K562 (cell line): Measurements from ENCODE around the gene XYLB. TPM values are rescaled to one million over a fixed set of nuclear protein-coding genes. Genes with fewer than 3 reads are reported as not detected.

ENCODE experiments used
- ARID2 ChIP-seq: fragments of 450-650 bp; IDR thresholded peaks from 2 replicates; pipeline ENCODE4 v1.6.1; 2017; ENCODE audit warnings: antibody characterized with exemption, mild to moderate bottlenecking
- CBFB ChIP-seq: sonication (generic); formaldehyde crosslinking; IDR thresholded peaks from 2 replicates; pipeline ENCODE4 v1.4.0; 2020; ENCODE audit warnings: mild to moderate bottlenecking, missing genetic modification reagents
- ETV5 ChIP-seq: sonication (generic); formaldehyde crosslinking; IDR thresholded peaks from 2 replicates; pipeline ENCODE4 v1.4.0; 2020; ENCODE audit warnings: low read depth, mild to moderate bottlenecking, missing genetic modification reagents
- HNRNPL ChIP-seq: fragments of 200-400 bp; formaldehyde crosslinking; IDR thresholded peaks from 2 replicates; pipeline ENCODE4 v1.6.1; 2017; ENCODE audit warnings: low read depth, mild to moderate bottlenecking, low read length
- MCM5 ChIP-seq: fragments of 450-650 bp; IDR thresholded peaks from 2 replicates; pipeline ENCODE4 v1.6.1; 2016; ENCODE audit warnings: low read depth
- NBN ChIP-seq: fragments of 450-650 bp; IDR thresholded peaks from 2 replicates; pipeline ENCODE4 v1.6.1; 2016; ENCODE audit warnings: low read depth, mild to moderate bottlenecking
- NFRKB ChIP-seq: fragments of 450-650 bp; IDR thresholded peaks from 2 replicates; pipeline ENCODE4 v1.6.1; 2016; ENCODE audit warnings: low read depth
- NR2C1 ChIP-seq, 2 experiments: fragments of 450-650 bp; IDR thresholded peaks; 2 replicates each; pipeline ENCODE4 v1.6.1; 2017; ENCODE audit warnings: mild to moderate bottlenecking in 2 of 2, antibody characterized with exemption in 1 of 2, inconsistent platforms in 1 of 2, missing compliant biosample characterization in 1 of 2, missing genetic modification characterization in 1 of 2
- NR2F6 ChIP-seq: fragments of 450-650 bp; formaldehyde crosslinking; IDR thresholded peaks from 2 replicates; pipeline ENCODE4 v1.4.0; 2020; ENCODE audit warnings: mild to moderate bottlenecking
- RBBP5 ChIP-seq: fragments of 200-600 bp; sonication (generic); IDR thresholded peaks from 2 replicates; pipeline ENCODE4 v1.6.1; 2012; ENCODE audit warnings: borderline replicate concordance, mild to moderate bottlenecking, low read length, control low read depth, inconsistent platforms; ENCODE audit not compliant: insufficient read depth, poor library complexity, severe bottlenecking
- SMAD1 ChIP-seq: fragments of 150-350 bp; IDR thresholded peaks from 2 replicates; pipeline ENCODE4 v1.6.1; 2014; ENCODE audit warnings: low read length, low read depth; ENCODE audit not compliant: partially characterized antibody
- SMARCB1 ChIP-seq: IDR thresholded peaks from 2 replicates; pipeline ENCODE4 v1.6.1; 2011; ENCODE audit warnings: improper control_type of control experiment, low read depth; ENCODE audit not compliant: insufficient read length
- SUPT5H ChIP-seq: fragments of 450-650 bp; IDR thresholded peaks from 2 replicates; pipeline ENCODE4 v1.6.1; 2016
- ZC3H8 ChIP-seq: fragments of 450-650 bp; IDR thresholded peaks from 2 replicates; pipeline ENCODE4 v1.6.1; 2017
- ZEB2 ChIP-seq: fragments of 450-650 bp; IDR thresholded peaks from 2 replicates; pipeline ENCODE4 v1.6.1; 2016
- ZNF143 ChIP-seq: sonication (generic); formaldehyde crosslinking; IDR thresholded peaks from 2 replicates; pipeline ENCODE4 v1.9.0; 2022; ENCODE audit warnings: mild to moderate bottlenecking, missing genetic modification reagents
- ZNF311 ChIP-seq: fragments of 250-450 bp; sonication (Bioruptor Pico); IDR thresholded peaks from 2 replicates; pipeline ENCODE4 v1.4.0; 2020; ENCODE audit warnings: mild to moderate bottlenecking, moderate library complexity
- ZNF77 ChIP-seq: fragments of 250-450 bp; sonication (Bioruptor Pico); IDR thresholded peaks from 2 replicates; pipeline ENCODE4 v1.5.0; 2020
- ZNF778 ChIP-seq: fragments of 450-650 bp; formaldehyde crosslinking; IDR thresholded peaks from 2 replicates; pipeline ENCODE4 v1.4.0; 2020; ENCODE audit warnings: mild to moderate bottlenecking, moderate library complexity
- polyA plus RNA-seq, 8 experiments: library from polyadenylated mRNA; depleted of rRNA in 4 of 8; stranded (reverse) in 5 of 8; unstranded in 3 of 8; fragments of >200 nt; fragmentation: Nextera tagmentation in 2 of 8; fragmentation: Illumina TruSeq in 1 of 8; extraction: Ambion mirVana in 2 of 8; extraction: Trizol in 1 of 8; gene quantifications; 2 replicates each; pipeline versions ENCODE4 v1.2.1 to v1.2.3, GENCODE V29; 2011 to 2014; ENCODE audit warnings: inconsistent platforms in 1 of 8, missing spikeins in 1 of 8
- total RNA-seq, 7 experiments: library from RNA; depleted of rRNA in 6 of 7; stranded (reverse); fragments of >200 nt in 6 of 7; fragmentation: Illumina TruSeq in 2 of 7; extraction: Trizol in 2 of 7; gene quantifications; 2 replicates each; pipeline versions ENCODE4 v1.2.1 to v1.2.3, GENCODE V29; 2011 to 2021; ENCODE audit warnings: low replicate concordance in 1 of 7
- TF ChIP-seq, protein P1 (sequence below), 2 experiments: fragments of 450-650 bp in 1 of 2; sonication (generic) in 1 of 2; formaldehyde crosslinking in 1 of 2; IDR thresholded peaks in 1 of 2; conservative IDR thresholded peaks in 1 of 2; 2 replicates each; pipeline versions ENCODE4 v1.6.1 to v1.8.1; 2016 to 2023; ENCODE audit warnings: mild to moderate bottlenecking in 2 of 2, moderate library complexity in 2 of 2, inconsistent platforms in 1 of 2, missing genetic modification reagents in 1 of 2
- TF ChIP-seq, protein P2 (sequence below): IDR thresholded peaks from 2 replicates; pipeline ENCODE4 v1.6.1; 2011; ENCODE audit warnings: borderline replicate concordance, low read depth, mild to moderate bottlenecking, moderate library complexity, low read length; ENCODE audit not compliant: insufficient read depth, poor library complexity, severe bottlenecking
- TF ChIP-seq, protein P3 (sequence below): fragments of 450-650 bp; IDR thresholded peaks from 2 replicates; pipeline ENCODE4 v1.6.1; 2017; ENCODE audit warnings: mild to moderate bottlenecking, moderate library complexity
- TF ChIP-seq, protein P4 (sequence below): fragments of 250-450 bp; sonication (Bioruptor Pico); IDR thresholded peaks from 2 replicates; pipeline ENCODE4 v1.4.0; 2020; ENCODE audit warnings: borderline replicate concordance

XYLB gene
- total and polyA plus RNA-seq, 9 of the 15 experiments (the other 6 are each of a cell fraction or from before 2014, with no cell fraction given) = 4.0 to 20.2 (median 13.2) TPM

DNA sequence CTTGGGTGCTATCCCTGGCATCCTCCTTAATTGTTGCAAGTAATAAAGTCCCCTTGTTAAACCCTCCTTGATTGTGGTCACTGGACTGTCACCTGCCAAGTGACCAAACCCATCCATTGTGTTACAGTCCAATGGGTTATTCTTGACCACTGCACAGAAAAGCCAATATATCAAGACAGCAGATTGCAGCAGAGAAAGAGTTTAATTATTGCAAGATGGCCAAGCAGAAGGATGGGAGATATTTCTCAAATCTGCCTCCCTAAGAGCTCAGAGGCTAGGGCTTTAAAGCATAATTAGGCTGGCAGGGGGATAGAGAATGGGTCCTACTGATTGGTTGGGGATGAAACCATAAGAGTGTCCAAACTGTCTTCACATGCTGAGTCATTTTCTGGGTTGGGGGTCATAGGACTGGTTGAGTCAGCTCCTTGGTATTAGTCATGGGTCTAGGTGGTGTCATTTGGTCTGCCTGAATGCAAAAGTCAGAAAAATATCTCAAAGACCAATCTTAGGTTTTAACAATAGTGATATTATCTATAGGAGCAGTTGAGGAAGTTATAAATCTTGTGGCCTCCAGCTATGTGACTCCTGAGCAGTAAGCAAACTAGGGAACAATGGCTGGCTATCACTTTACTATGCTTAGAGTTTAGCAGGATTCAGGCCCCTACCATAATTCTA is 19.1 kb upstream of the XYLB start (continued):
- TF ChIP-seq, protein P1, sequence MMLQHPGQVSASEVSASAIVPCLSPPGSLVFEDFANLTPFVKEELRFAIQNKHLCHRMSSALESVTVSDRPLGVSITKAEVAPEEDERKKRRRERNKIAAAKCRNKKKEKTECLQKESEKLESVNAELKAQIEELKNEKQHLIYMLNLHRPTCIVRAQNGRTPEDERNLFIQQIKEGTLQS (IDR thresholded peaks at IDR 0.05) = peak; percentile 97
- TF ChIP-seq, protein P1 (CRISPR knock-in tag; conservative IDR thresholded peaks at IDR 0.05) = no peak
- no peak for TF ChIP-seq ZNF77 (CRISPR knock-in tag)
- TF ChIP-seq NBN = no peak
- peak; percentile 57 for TF ChIP-seq ZEB2
- no peak for TF ChIP-seq SMARCB1
- TF ChIP-seq, protein P2, sequence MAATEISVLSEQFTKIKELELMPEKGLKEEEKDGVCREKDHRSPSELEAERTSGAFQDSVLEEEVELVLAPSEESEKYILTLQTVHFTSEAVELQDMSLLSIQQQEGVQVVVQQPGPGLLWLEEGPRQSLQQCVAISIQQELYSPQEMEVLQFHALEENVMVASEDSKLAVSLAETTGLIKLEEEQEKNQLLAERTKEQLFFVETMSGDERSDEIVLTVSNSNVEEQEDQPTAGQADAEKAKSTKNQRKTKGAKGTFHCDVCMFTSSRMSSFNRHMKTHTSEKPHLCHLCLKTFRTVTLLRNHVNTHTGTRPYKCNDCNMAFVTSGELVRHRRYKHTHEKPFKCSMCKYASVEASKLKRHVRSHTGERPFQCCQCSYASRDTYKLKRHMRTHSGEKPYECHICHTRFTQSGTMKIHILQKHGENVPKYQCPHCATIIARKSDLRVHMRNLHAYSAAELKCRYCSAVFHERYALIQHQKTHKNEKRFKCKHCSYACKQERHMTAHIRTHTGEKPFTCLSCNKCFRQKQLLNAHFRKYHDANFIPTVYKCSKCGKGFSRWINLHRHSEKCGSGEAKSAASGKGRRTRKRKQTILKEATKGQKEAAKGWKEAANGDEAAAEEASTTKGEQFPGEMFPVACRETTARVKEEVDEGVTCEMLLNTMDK = no peak
- no peak for TF ChIP-seq SMAD1
- no peak for TF ChIP-seq MCM5
- TF ChIP-seq HNRNPL = no peak
- TF ChIP-seq ARID2 = no peak
- no peak for TF ChIP-seq NR2F6 (CRISPR knock-in tag)
- no peak for TF ChIP-seq SUPT5H
- TF ChIP-seq, protein P3, sequence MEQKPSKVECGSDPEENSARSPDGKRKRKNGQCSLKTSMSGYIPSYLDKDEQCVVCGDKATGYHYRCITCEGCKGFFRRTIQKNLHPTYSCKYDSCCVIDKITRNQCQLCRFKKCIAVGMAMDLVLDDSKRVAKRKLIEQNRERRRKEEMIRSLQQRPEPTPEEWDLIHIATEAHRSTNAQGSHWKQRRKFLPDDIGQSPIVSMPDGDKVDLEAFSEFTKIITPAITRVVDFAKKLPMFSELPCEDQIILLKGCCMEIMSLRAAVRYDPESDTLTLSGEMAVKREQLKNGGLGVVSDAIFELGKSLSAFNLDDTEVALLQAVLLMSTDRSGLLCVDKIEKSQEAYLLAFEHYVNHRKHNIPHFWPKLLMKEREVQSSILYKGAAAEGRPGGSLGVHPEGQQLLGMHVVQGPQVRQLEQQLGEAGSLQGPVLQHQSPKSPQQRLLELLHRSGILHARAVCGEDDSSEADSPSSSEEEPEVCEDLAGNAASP = no peak
- TF ChIP-seq NFRKB = no peak
- TF ChIP-seq CBFB = no peak
- TF ChIP-seq RBBP5 = no peak
- no peak for TF ChIP-seq ZNF778 (CRISPR knock-in tag)
- TF ChIP-seq, protein P4, sequence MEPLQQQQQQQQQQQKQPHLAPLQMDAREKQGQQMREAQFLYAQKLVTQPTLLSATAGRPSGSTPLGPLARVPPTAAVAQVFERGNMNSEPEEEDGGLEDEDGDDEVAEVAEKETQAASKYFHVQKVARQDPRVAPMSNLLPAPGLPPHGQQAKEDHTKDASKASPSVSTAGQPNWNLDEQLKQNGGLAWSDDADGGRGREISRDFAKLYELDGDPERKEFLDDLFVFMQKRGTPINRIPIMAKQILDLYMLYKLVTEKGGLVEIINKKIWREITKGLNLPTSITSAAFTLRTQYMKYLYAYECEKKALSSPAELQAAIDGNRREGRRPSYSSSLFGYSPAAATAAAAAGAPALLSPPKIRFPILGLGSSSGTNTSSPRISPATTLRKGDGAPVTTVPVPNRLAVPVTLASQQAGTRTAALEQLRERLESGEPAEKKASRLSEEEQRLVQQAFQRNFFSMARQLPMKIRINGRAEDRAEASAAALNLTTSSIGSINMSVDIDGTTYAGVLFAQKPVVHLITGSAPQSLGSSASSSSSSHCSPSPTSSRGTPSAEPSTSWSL (CRISPR knock-in tag) = no peak
- TF ChIP-seq ZNF311 (CRISPR knock-in tag) = no peak
- TF ChIP-seq NR2C1 (IDR thresholded peaks at IDR 0.05) = peak; percentile 56; the same call in 1 of the 2 replicates
- TF ChIP-seq NR2C1 (tag; IDR thresholded peaks at IDR 0.05) = peak; percentile 86
- TF ChIP-seq ZC3H8 = no peak
- no peak for TF ChIP-seq ZNF143
- TF ChIP-seq ETV5 = no peak
